Kidney capillary endothelial cell (primary cell): ENCODE results near the gene ACO2.
A peak's percentile ranks its signal among the peaks of the same experiment; 100 is the strongest.

Source experiments
- DNase-seq: peaks from one replicate; pipeline ENCODE4 v3.0.0-alpha.2; 2018; ENCODE audit warnings: low spot score

ACO2 gene

DNA sequence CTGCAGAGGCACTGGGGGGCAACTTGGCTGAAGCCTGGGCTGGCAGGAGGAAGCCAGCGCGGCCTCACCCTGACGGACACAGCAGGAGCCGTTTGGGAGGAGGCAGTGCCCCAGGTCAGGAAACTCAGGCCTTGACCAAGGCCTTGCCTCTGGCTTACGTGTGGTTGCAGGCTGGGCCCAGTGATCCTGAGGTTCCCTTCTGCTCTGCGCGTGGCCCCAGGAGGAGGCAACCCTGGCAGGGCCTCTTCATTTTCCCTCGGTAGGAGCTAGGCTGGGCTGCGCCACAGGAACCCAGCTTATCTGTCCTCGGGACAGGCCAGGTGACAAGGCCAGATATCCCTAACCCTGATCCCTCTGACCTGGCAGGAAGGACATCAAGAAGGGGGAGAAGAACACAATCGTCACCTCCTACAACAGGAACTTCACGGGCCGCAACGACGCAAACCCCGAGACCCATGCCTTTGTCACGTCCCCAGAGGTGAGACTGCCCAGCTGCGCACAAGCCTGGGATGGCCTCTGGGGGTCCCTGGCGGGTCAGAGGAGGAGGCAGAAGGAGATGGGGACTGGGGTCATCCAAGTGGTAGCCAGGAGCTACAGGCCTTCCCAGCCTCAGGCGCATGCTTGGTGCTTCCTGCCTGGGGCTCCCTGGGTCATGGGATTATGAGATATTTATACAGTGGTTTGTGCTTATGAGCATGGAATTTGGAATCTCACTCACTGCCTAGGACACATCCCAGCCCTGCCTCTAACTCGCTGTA is 54.7 kb downstream of the ACO2 start:
- DNase-seq = no peak

DNA sequence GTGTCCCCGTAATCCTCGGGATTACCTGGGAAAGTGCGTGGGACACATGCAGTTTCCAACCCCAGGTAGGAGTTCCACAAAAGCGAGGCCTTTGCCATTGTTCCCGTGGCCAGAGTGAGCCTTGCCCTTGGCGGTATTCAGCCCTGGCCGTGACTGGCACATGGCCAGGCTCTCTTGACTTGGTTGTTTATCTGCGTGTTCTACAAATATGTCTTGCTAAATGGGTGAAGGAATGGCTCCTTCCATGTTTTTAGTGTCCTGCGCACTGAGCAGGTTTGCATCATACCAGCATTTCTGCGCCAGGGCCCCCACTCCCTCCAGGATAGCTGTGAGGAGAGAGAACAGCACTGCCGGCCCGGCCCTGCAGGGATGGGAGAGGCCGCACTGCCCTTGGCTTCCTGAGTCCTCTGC is 55.3 kb downstream of the ACO2 start:
- DNase-seq = no peak

DNA sequence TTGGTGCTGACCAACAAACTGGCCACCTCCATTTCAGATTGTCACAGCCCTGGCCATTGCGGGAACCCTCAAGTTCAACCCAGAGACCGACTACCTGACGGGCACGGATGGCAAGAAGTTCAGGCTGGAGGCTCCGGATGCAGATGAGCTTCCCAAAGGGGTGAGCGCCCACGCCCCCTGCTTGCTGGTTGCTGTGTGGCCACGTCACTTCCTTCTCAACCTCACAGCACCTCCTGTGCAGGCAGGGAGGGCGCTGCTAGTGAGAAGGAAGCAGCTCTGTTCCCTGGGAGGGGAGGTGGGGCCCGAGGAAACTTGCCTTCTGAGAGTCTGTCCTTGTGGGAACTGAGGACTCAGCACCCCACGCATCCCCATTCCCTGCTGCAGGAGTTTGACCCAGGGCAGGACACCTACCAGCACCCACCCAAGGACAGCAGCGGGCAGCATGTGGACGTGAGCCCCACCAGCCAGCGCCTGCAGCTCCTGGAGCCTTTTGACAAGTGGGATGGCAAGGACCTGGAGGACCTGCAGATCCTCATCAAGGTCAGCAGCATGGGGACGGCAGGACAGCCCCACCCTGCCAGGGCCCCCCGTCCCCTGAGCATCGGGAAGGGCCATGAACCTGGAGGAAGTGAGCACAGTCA is 56.0 kb downstream of the ACO2 start:
- no peak for DNase-seq

DNA sequence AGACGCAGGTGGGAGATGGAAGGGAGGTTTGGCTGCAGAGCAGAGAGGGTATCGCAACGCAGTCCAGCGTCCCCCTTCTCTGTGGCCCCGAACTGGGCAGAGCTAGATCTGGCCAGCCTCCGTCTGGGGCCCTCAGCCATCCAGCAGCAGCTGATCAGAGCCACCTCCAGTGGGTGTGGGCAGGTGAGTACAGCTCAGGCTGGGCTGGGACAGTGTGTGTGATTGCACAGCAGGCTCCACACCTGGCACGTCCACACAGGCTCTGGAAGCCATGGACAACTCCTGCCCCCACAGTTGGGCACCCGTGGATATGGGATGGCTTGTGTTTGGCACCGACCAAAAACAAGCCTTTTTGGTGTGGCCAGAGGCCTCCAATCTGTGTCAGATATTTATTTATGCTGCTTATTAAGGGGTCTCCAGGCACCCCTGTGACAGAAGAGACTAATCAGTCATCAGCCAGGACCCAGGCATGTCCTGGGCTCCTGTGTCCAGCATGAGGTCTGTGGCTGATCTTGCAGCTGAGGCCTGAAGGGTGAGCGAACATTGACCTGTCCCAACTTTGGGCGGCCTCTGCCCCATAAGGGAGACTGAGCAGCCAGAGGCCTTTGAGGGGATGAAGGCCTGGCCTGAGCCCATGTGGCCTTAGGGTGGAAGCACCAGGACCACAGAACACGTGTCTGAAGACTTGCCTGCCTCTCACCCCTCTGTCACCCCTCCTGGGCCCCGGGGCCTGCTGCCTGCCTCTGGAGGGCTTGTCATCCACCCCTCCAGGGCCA is 56.7 kb downstream of the ACO2 start:
- no peak for DNase-seq

DNA sequence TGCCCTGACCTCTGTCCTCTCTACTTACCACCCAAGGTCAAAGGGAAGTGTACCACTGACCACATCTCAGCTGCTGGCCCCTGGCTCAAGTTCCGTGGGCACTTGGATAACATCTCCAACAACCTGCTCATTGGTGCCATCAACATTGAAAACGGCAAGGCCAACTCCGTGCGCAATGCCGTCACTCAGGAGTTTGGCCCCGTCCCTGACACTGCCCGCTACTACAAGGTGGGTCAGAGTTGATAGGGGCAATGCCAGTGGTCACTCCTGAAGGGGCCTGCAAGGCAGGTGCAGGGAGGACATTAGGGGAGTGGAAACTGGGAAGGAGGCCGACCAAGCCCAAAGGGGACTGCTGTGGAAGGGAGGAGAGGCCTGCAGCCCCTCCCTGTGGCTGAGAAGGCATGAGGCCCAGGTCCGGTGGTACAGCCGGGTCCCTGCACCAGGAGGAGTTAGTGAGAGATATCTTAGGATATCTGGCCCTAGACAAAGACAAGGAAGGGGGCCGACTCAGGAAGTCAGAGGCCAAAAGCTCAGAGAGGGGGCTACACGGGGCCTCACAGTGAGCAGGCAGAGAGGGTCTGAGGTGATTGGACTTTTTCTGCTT is 57.4 kb downstream of the ACO2 start:
- DNase-seq = no peak

DNA sequence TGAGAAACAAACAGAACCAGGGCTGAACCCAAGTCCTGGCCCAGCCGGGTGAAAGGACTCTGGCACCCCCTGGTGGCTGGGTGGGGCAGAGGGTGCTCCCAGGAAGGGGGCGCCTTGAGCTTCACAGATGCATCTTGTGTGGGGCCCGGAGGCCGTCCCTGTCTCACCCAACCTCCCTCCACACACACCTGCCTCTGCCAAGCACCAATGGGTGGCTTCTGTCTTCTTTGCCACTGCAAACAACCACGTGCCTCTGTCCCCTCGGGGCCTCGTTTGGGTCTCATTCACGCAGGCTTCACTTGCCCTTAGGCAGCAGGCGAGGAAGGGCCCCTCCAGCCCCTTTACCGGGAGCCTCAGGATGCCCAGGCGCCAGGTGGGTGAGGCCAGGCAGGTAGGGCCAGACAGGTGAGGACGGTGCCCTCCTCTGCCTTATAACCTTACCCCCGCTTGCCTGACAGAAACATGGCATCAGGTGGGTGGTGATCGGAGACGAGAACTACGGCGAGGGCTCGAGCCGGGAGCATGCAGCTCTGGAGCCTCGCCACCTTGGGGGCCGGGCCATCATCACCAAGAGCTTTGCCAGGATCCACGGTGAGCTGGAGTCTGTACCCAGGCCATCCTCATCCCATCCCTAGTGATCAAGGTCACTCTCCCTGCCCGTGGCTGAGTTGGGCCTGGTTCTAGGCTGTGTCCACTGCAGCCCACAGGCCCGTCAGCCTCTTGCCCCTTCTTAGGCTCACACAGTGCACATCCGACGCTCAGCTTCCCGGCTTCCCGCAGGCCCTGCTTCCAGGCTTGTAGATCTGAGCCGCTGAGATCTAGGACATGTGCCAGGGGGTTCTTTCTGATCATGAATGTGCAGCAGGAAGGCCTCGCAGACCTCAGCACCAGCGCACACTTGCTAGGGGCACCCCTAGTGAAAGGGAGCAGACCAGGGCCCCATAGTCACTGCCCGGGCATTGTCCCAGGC is 58.2 kb downstream of the ACO2 start:
- no peak for DNase-seq

DNA sequence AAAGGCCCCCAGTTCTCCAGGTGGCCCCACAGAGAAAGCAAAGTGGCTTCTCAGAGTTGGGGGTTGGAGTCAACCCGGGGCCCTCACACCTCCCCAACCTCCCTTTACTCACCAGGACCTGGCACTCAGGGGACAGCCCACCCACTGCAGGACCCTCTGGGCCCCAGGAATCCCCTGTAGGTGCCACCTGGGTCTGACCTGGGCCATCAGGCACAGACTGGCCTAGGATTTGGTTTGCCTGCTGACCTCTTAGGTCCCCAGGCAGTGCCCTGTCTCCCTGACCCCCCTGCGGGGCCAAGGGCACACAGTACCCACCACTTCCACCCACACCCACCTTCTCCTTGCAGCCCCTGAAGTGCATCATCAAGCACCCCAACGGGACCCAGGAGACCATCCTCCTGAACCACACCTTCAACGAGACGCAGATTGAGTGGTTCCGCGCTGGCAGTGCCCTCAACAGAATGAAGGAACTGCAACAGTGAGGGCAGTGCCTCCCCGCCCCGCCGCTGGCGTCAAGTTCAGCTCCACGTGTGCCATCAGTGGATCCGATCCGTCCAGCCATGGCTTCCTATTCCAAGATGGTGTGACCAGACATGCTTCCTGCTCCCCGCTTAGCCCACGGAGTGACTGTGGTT is 59.3 kb downstream of the ACO2 start:
- no peak for DNase-seq

DNA sequence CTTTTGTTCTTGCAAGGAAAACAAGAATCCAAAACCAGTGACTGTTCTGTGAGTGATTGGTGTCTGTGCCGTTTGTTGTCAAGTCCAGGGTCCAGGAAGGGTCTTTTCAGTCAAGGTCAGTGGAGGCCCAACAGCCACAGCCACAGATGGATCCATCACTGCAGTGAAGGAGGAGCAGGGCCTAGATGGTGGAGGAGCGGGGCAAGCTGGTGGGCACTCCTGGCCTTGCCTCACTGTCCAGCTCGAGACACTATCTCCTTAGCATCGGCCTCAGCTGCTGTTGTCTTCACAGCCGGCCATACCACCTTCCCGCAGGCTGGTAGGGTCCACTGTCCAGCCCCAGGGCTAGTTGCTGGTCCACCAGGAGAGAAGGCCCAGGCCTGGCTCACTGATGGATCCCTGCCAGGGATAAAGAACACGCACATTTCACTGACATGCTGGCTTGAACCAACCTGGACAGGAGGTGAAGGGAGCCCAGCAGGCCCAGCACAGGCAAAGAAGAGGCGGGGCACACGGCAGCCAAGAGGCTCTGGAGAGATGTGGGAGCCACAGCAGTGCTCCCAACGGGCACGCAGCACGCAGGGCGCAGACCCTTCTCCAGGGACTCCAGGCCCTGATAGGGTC is 60.1 kb downstream of the ACO2 start:
- DNase-seq = no peak

DNA sequence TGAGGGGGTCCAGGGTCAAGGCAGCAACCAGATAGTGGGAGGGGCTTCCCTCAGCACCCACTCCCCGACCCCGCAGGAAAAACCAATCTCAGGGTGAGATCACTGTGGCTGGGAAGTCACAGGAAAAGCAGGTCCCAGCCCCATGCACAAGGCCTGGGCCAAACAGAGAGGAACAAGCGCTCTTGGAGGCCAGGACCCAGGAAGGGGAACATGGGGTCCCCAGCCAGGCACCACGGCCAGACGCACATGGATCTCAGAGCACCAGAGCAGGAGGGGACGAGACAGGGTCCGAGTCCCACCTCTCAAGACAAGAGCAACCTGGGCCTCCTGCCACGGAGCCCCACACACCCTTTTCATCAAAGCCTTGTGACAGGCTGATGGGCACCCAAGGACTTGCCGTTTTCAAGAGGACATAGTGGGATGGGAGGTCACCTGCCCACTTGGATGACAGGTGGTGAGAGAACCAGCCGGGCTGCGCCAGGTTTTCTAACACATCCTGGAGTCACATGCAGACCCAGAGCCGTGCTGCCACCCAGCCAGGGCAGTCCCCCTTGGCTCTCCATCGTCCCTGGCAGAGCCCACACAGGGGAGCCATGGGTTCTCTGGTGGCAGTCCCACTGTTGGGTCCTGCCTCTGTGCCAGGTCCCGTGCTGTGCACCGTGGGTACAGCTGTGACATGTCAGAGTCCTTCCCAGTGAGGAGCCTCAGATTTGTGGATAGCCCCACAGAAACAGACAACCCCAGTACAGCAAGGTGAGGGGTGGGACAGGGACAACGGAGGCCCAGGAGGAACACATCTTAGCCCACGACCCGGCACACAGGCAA is 62.2 kb downstream of the ACO2 start:
- no peak for DNase-seq

DNA sequence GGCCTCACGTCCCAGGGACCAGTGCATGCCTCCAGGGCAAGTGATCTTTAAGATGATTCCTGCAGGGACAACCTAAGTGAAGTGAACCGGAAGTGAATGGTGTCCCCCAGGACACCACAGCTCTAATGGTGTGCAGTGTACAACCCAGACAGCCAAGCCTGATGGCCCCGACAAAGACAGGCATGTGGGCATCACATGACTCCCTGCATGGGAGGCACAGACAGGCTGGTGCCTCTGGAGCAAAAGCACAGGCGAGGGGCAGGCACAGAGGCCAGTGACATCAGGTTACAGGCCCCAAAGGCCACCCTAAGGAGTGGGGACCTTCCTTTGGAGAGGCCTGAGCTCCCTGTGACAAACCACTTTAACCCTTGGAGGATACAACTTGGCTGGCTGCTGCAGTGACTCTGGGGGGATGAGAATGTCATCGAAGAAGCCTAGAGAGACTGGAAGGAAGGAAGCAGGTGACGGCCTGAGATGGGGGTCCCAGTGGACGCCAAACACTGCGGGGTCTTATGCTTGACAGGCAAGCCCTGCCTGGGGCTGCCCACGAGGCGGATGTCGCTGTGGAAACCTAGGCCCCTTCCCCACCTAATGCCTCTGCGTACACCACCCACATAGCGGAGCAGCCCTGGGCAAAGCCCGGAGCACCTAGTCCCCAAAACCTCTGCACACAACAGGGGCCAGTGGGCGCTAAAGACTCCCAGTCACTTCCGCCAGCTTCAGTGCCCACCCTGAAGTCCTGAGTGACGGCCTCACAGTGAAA is 63.0 kb downstream of the ACO2 start:
- DNase-seq = no peak

DNA sequence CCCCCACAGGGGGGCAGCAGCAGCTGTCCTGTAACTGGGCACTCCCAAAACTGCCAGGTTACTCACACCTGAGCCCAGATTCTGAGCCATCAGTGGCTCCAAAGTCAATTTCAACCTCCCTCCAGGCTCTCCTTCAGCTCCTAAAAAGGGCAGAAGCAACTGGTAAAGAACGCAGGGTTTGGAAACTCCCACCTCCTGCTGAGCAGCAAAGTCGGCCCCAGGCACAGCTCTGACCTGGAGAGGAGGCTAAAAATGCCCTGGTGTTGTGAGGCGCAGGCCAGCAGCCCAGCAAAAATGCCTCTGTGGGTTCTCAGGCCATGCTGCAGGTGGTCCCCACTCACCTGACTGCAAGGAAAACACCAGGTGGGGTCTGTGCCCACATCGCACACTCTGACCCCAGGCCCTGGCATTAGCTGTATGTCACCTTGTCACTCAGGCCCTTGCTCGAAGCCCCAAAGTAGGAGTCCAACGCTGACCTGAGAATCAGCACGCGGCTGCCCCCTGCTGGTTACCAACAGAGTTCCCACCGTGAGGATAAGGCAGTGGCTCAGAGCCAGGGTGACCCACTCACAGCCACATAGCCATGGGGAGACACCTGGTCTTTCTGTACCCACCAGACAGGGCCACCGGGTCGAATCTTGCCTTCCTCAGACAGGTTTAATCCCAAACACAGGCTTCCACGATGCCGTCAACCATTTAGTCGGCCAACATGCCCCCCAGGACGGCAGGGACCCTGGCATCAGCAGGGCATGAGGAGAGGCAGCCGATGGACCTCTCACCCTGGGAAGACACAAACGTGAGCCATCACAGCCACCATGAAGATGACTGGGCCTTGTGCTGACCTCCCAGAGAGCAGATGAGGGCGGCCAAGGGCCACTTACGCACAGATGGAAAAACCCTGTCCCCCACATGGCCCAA is 64.2 kb downstream of the ACO2 start:
- DNase-seq = peak; percentile 55

DNA sequence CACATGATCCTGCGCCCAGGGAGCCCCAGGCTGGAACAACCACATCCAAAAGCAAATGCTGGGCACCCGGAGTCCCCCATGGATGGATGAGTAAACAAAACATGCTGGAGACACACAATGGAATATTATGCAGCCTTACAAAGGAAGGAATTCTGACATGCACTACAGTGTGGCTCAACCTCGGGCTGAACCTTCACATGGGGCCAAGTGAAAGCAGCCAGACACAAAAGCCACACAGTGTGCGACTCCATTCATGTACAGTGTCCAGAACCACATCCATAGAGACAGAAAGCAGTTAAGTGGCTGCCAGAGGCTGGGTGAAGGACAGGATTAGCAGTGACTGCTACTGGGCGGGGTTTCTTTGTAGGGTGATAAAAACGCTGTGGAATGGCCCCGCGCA is 65.3 kb downstream of the ACO2 start:
- no peak for DNase-seq

DNA sequence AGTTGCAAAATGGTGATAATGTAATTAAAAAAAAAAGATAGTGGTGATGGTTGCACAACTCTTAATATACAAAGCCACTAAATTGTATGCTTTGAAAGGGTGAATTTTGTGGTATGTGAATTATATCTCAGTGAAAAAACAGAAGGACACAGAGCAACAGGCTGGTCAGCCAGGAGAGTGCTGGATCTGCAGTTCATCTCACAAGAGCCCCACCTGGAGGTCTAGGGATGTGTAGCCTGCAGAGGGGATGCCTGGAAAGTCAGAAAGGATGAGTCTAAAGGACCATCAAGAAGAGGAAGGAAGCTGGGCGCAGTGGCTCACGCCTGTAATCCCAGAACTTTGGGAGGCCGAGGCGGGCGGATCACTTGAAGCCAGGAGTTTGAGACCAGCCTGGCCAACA is 66.3 kb downstream of the ACO2 start:
- DNase-seq = no peak

DNA sequence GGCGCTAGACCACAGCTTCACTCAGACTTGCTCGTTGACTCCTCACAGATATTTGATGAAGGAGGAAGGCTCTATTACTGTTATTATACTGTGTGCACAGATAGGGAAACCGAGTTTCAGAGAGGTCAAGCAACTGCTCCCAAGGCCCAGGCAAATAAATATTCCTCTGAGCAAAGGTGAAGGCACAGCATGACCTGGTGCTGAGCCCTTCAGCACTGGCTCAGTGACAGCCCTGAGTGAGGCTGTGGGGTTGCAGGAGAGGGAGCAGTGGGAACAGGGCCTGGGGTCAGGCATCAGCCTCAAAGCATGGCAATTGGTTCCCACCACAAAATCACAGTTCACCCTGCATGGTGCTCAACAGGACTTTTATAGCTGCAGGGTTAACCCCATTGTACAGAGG is 68.3 kb downstream of the ACO2 start:
- DNase-seq = no peak

DNA sequence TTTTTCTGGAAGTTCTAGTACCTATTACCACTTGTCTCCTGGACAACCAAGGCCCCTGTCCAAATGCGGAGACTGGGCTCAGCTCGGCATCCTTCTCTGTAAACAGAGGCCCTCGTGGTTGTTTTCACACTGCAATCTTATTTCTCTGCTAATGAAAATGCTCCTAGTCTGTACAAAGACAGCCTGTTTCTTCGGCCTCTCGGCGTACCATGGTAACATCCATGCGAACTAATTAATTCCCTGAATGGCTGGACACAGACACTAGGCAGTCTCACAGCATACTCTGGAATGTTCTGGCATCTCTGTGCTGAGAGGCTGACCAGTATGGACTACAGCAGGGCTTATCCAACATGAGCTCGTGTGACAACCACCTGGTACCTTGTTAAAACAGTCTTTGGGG is 69.7 kb downstream of the ACO2 start:
- DNase-seq = no peak

DNA sequence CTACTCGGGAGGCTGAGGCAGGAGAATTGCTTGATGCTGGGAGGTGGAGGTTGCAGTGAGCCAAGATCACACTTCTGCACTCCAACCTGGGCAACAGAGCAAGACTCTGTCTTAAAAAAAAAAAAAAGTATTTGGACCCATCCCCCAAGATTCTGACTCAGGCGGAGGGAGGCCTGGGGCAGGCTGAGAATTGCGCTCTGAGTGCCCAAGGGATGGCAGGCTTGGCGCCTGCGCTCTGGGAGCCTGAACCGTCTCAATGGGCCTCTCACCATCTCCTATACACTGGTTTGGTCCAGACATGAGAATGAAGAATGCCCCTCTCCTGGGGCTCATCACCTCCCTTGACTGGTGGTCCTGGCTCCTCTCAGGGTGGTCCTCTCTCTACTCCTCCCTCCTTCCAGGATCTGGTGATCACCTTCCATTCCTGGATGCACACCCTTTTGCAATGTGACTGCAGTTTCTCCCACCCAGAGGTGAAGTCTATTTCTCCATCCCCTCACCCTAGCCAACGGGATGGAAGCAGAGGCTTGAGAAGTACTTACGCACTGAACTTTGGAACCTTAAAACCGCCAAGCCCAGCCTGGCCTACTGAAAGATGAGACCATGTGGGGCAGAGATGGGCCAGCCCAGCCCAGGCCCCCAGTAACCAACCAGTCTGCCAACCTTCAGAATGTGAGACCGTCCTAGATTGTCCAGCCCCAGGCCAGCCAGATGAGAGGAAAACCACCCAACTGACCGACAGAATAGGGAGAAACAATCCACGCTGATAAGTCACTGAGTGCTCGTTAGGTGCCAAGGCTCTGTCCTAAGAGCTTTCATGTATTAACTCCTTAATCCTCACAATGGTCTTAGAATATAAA is 70.5 kb downstream of the ACO2 start:
- no peak for DNase-seq

DNA sequence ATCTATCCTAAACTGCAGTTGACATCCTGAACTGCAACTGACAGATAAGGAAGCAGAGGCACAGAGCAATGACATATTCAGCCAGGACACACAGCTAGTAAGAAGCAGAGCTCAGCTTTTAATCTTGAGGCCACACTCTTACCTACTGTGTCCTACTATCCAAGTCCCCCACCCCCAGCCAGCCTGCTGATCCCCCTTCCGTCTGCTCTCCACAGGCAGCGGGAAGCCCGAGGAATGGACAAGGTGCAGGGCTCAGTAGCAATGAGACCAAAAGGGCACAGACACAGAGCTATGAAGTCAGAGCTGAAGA is 71.0 kb downstream of the ACO2 start:
- no peak for DNase-seq
